Stomach smooth muscle (tissue), 2 donors: ENCODE measurements around the gene FARP2.

Experiments
- H3K27ac ChIP-seq: one replicate; pipeline ENCODE4 v1.7.0; 2013; ENCODE audit warnings: mild to moderate bottlenecking, low read length, inconsistent platforms
- H3K27me3 ChIP-seq, 2 donors: one replicate each; pipeline ENCODE4 v1.7.0; 2013; ENCODE audit warnings: low read length in 2 of 2; ENCODE audit not compliant: insufficient read depth in 2 of 2, control insufficient read depth in 1 of 2
- H3K36me3 ChIP-seq, 2 donors: one replicate each; pipeline ENCODE4 v1.7.0; 2013; ENCODE audit warnings: low read length in 2 of 2; ENCODE audit not compliant: control insufficient read depth in 2 of 2, insufficient read depth in 2 of 2
- H3K4me1 ChIP-seq: one replicate; pipeline ENCODE4 v1.7.0; 2013; ENCODE audit warnings: low read length; ENCODE audit not compliant: control insufficient read depth, insufficient read depth
- H3K4me3 ChIP-seq, 2 donors: one replicate each; pipeline ENCODE4 v1.7.0; 2013; ENCODE audit warnings: low read length in 2 of 2
- H3K9ac ChIP-seq, 2 donors: one replicate each; pipeline ENCODE4 v1.7.0; 2013; ENCODE audit warnings: low read length in 2 of 2, mild to moderate bottlenecking in 1 of 2
- H3K9me3 ChIP-seq, 2 donors: one replicate each; pipeline ENCODE4 v1.7.0; 2013; ENCODE audit warnings: low read length in 2 of 2; ENCODE audit not compliant: control insufficient read depth in 2 of 2
- donor health status: healthy.
- donor health status: Pancreatic carcinoma.

The FARP2 gene

GRCh38 chr2:241325257-241325656 lies 30.8 kb upstream of the FARP2 start:
- H3K9me3 ChIP-seq: no peaks in the 10 kb centered on the region
- H3K36me3 ChIP-seq: peaks cover 7 to 12% of the 10 kb centered on the region in 2 donors
- no peaks in the 10 kb centered on the region for H3K27me3 ChIP-seq
- H3K4me3 ChIP-seq: no peak overlapping the region
- no peak overlapping the region for H3K27ac ChIP-seq
- no peaks in the 10 kb centered on the region for H3K4me1 ChIP-seq
- H3K9ac ChIP-seq: no peak overlapping the region

GRCh38 chr2:241329669-241330615 lies 26.1 kb upstream of the FARP2 start:
- H3K4me3 ChIP-seq: no peak overlapping the region
- H3K4me1 ChIP-seq: no peaks in the 10 kb centered on the region
- H3K27me3 ChIP-seq: no peaks in the 10 kb centered on the region
- no peak overlapping the region for H3K9ac ChIP-seq
- peaks cover 15 to 17% of the 10 kb centered on the region in 2 donors for H3K36me3 ChIP-seq
- H3K27ac ChIP-seq: no peak overlapping the region
- no peaks in the 10 kb centered on the region for H3K9me3 ChIP-seq

GRCh38 chr2:241330616-241330981 lies 25.5 kb upstream of the FARP2 start:
- Histone ChIP-seq H3K4me3 (no peak overlapping the region), H3K27me3 (no peaks in the 10 kb centered on the region), H3K27ac (no peak overlapping the region), H3K36me3 (peaks cover 20 to 24% of the 10 kb centered on the region in 2 donors), H3K4me1 (no peaks in the 10 kb centered on the region), H3K9ac (no peak overlapping the region), H3K9me3 (no peaks in the 10 kb centered on the region)

GRCh38 chr2:241334813-241335212 lies 21.3 kb upstream of the FARP2 start:
- peaks cover 3% of the 10 kb centered on the region for H3K4me1 ChIP-seq
- no peak overlapping the region for H3K9ac ChIP-seq
- no peaks in the 10 kb centered on the region for H3K27me3 ChIP-seq
- H3K4me3 ChIP-seq: no peak overlapping the region
- H3K36me3 ChIP-seq: peaks cover 30 to 36% of the 10 kb centered on the region in 2 donors
- no peaks in the 10 kb centered on the region for H3K9me3 ChIP-seq
- H3K27ac ChIP-seq: no peak overlapping the region

- Histone ChIP-seq H3K4me1 (peaks cover 5% of the 10 kb centered on the region), H3K27ac (no peak overlapping the region), H3K36me3 (peaks cover 47 to 57% of the 10 kb centered on the region in 2 donors), H3K9me3 (no peaks in the 10 kb centered on the region), H3K4me3 (no peak overlapping the region), H3K9ac (no peak overlapping the region), H3K27me3 (no peaks in the 10 kb centered on the region)
These were observed 16.1 kb upstream of the FARP2 start for GRCh38 chr2:241339839-241340630.

- H3K27ac ChIP-seq: no peak overlapping the region
- peaks cover 46 to 56% of the 10 kb centered on the region in 2 donors for H3K36me3 ChIP-seq
- no peaks in the 10 kb centered on the region for H3K9me3 ChIP-seq
- H3K4me3 ChIP-seq: no peak overlapping the region
- peak overlapping the region in 1 of 2 donors; percentile 4 for H3K9ac ChIP-seq
- peaks cover 5% of the 10 kb centered on the region for H3K4me1 ChIP-seq
- H3K27me3 ChIP-seq: no peaks in the 10 kb centered on the region
These were observed 15.4 kb upstream of the FARP2 start for GRCh38 chr2:241340631-241341163.

GRCh38 chr2:241344925-241345651 lies 11.0 kb upstream of the FARP2 start:
- H3K9me3 ChIP-seq: no peaks in the 10 kb centered on the region
- H3K4me3 ChIP-seq: no peak overlapping the region
- peaks cover 60 to 69% of the 10 kb centered on the region in 2 donors for H3K36me3 ChIP-seq
- no peak overlapping the region for H3K27ac ChIP-seq
- H3K27me3 ChIP-seq: no peaks in the 10 kb centered on the region
- H3K9ac ChIP-seq: no peak overlapping the region
- peaks cover 2% of the 10 kb centered on the region for H3K4me1 ChIP-seq

- no peak overlapping the region for H3K27ac ChIP-seq
- H3K4me1 ChIP-seq: peaks cover under 1% of the 10 kb centered on the region
- H3K36me3 ChIP-seq: peaks cover 56 to 63% of the 10 kb centered on the region in 2 donors
- H3K9ac ChIP-seq: no peak overlapping the region
- H3K4me3 ChIP-seq: no peak overlapping the region
- H3K9me3 ChIP-seq: no peaks in the 10 kb centered on the region
- H3K27me3 ChIP-seq: no peaks in the 10 kb centered on the region
These were observed 6.1 kb upstream of the FARP2 start for GRCh38 chr2:241349941-241350340.

- Histone ChIP-seq H3K4me1 (peaks cover 5% of the 10 kb centered on the region), H3K9me3 (no peaks in the 10 kb centered on the region), H3K4me3 (no peak overlapping the region), H3K27me3 (no peaks in the 10 kb centered on the region), H3K9ac (no peak overlapping the region), H3K27ac (no peak overlapping the region), H3K36me3 (peaks cover 52 to 58% of the 10 kb centered on the region in 2 donors)
These were observed 5.6 kb upstream of the FARP2 start for GRCh38 chr2:241350530-241350877.

GRCh38 chr2:241350878-241351639 lies 5.0 kb upstream of the FARP2 start:
- no peak overlapping the region for H3K9ac ChIP-seq
- H3K4me3 ChIP-seq: no peak overlapping the region
- H3K36me3 ChIP-seq: peaks cover 48 to 54% of the 10 kb centered on the region in 2 donors

More at GRCh38 chr2:241350878-241351639, 5.0 kb upstream of the FARP2 start:
- Histone ChIP-seq H3K27me3 (no peaks in the 10 kb centered on the region), H3K4me1 (peaks cover 5% of the 10 kb centered on the region), H3K9me3 (no peaks in the 10 kb centered on the region), H3K27ac (no peak overlapping the region)
